ENCODE data around the gene SYNGR2. TPM values are rescaled to one million over a fixed set of nuclear protein-coding genes. Genes with fewer than 3 reads are reported as not detected.

SYNGR2 gene
- total and polyA plus RNA-seq, 8 donors: 28.6 to 219 (median 56.6) TPM

DNA sequence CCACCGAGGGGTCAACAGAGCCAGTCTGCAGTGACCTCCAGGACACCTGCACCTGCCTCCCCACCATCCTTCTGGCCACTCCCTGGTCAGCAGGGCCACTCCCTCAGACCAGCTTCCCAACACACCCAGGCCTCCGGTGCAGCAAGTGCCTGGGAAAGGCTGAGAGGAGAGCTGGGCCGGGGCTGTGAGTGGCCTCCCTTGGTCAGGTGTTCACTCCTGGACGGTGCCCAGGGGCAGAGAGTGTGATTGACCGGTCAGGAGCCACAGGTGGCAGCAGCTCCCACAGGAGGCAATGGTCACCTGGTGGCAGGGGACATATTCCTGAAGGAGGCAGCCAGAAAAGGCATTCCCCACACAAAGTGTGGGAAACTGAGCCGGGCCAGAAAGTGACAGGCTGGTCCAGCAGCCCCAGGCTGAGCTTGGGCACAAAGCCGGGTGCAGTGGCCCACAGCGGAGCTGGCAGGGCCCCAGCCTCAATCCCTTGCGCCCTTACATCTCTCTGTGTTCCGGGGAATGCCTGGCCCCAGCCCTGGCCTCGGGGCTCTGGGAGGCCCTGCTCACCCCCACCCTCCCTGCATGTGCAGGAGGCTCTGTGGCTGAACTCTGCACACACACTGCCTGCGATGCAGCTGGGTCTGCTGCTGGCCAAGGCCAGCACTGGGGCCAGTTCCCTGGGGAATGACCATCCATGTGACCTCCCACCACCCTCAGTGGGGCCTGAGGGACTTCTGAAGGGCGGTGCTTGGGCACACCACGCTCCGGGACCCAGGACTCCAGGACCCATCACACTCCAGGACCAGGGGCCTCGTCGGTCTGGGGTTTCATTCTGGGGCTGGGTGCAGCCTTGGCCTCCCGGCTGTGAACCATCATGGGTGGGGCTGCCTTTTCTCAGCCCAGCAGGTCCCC lies 23.4 kb upstream of the SYNGR2 start:
- H3K4me1 ChIP-seq: peaks cover 45 to 93% (median 71%) of the 10 kb centered on the region in 4 donors
- TF ChIP-seq, protein P1, sequence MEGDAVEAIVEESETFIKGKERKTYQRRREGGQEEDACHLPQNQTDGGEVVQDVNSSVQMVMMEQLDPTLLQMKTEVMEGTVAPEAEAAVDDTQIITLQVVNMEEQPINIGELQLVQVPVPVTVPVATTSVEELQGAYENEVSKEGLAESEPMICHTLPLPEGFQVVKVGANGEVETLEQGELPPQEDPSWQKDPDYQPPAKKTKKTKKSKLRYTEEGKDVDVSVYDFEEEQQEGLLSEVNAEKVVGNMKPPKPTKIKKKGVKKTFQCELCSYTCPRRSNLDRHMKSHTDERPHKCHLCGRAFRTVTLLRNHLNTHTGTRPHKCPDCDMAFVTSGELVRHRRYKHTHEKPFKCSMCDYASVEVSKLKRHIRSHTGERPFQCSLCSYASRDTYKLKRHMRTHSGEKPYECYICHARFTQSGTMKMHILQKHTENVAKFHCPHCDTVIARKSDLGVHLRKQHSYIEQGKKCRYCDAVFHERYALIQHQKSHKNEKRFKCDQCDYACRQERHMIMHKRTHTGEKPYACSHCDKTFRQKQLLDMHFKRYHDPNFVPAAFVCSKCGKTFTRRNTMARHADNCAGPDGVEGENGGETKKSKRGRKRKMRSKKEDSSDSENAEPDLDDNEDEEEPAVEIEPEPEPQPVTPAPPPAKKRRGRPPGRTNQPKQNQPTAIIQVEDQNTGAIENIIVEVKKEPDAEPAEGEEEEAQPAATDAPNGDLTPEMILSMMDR (IDR thresholded peaks at IDR 0.05): no peak
- TF ChIP-seq EP300 (IDR thresholded peaks at IDR 0.05) (no peak), POLR2AphosphoS5 (IDR thresholded peaks at IDR 0.05) (peak in 1 of 3 donors; percentile 35), POLR2A (IDR thresholded peaks at IDR 0.05) (no peak)

DNA sequence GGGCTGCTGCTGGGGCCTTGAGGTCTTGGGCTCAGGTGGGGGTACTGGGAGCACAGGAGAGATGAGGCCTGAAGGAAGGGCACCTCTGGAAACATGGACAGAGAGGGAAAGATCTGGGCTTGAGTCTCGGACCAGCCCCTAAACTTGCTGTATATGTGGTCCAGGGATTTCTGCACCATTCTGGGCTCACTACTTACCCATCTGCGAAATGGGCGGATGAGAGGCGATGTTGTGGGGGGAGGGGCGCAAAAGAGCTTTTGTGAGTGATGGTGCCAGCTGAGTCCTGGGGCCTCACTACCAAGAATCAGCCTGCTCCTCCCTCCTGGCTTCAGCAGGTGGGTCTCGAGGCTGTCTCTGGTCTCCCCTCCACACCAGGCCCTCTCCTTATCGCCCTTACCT lies 21.9 kb upstream of the SYNGR2 start:
- intact Hi-C loops (cut with DNase I; ENCODE audit: low total_unique reads): no loop called here
- no peaks in the 10 kb centered on the region for H3K36me3 ChIP-seq
- H3K4me3 ChIP-seq: no peak overlapping the region
- 92 to 98% (median 95%) methylated on average over 7 of the region's 7 CpGs for WGBS, 5 donors
- H3K27me3 ChIP-seq: no peaks in the 10 kb centered on the region
- H3K9me3 ChIP-seq: no peaks in the 10 kb centered on the region
- no peak for DNase-seq
- H3K4me1 ChIP-seq: peaks cover 34 to 93% (median 64%) of the 10 kb centered on the region in 4 donors
- peak overlapping the region in 3 of 5 donors; percentile 75 to 87 (median 81) for H3K27ac ChIP-seq
- no peak for TF ChIP-seq POLR2AphosphoS5 (IDR thresholded peaks at IDR 0.05)

More for the DNA sequence above, 23.4 kb upstream of the SYNGR2 start:
- no peaks in the 10 kb centered on the region for H3K36me3 ChIP-seq
- no peaks in the 10 kb centered on the region for H3K9me3 ChIP-seq
- 28 to 51% (median 34%) methylated on average over 5 to 18 of the region's 18 CpGs for WGBS, 5 donors
- H3K4me3 ChIP-seq: no peak overlapping the region
- DNase-seq: peak; percentile 76 to 93
- intact Hi-C loops (cut with DNase I; ENCODE audit: low total_unique reads): no loop called here
- H3K27ac ChIP-seq: peak overlapping the region; percentile 75 to 87 (median 81)
- H3K27me3 ChIP-seq: no peaks in the 10 kb centered on the region

DNA sequence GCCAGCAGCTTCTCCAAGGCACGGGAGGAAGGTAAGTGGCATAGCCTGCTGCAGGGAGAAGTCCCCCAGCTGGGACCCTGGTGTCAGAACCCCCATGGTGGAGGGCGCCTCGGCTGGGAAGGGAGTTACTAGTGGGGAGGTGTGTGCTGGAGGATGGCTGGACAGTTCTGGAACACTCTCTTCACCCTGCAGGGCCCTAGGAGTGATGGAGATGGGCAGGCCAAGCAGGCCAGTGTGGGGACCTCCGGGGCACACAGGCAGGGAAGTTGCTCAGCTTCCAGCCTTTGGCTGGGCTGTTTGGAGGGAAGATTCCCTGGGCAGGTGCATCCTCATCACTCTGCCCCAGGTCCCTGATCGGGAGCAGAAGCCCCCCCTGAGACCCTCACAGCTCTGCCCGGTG lies 21.5 kb upstream of the SYNGR2 start:
- intact Hi-C loops (cut with DNase I; ENCODE audit: low total_unique reads): no loop called here
- H3K9me3 ChIP-seq: no peaks in the 10 kb centered on the region
- DNase-seq: no peak
- TF ChIP-seq POLR2A (IDR thresholded peaks at IDR 0.05) (no peak), POLR2AphosphoS5 (IDR thresholded peaks at IDR 0.05) (no peak), EP300 (IDR thresholded peaks at IDR 0.05) (no peak)
- TF ChIP-seq, protein P1 (IDR thresholded peaks at IDR 0.05): no peak
- 81 to 88% (median 84%) methylated on average over 4 to 6 of the region's 6 CpGs for WGBS, 5 donors
- peaks cover 31 to 93% (median 64%) of the 10 kb centered on the region in 4 donors for H3K4me1 ChIP-seq
- H3K27ac ChIP-seq: peak overlapping the region in 4 of 5 donors; percentile 52 to 87 (median 78)
- H3K27me3 ChIP-seq: no peaks in the 10 kb centered on the region
- no peaks in the 10 kb centered on the region for H3K36me3 ChIP-seq
- no peak overlapping the region for H3K4me3 ChIP-seq

DNA sequence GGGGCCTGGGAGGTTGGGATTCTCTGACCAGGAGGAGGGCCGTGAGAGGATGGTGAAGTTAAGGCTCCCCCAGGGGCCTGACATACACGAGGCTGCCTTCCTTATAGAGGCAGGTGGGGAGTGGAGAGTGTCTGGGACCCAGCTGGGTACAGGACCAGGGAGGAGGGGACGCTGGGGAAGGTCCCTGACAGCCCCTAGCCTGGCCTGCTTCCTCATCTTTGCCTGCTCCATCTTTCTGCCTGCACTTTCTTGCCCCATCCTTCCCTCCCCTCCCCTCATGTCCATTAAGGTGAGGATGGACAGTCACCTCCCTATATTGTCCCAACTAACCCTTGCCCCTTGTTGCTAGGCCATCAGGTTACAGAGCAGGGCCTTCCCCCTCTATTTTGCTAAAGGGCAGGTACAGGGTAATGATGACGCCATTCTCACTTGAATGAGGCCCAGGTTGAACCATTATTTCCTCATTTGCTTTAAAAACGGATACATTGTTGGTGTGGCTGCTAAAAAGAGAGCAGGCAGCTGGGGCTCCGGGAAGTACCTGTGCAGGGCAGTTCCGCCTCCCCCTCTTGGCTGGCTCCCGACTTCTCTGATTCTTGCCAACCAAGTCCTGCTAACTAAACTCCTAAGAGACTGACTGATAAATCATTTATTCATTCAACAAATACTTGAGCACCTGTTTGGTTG lies 20.9 kb upstream of the SYNGR2 start:
- H3K4me1 ChIP-seq: peaks cover 31 to 91% (median 61%) of the 10 kb centered on the region in 4 donors
- H3K27ac ChIP-seq: peak overlapping the region in 4 of 5 donors; percentile 1 to 87 (median 66)
- intact Hi-C loops (cut with DNase I; ENCODE audit: low total_unique reads): no loop called here
- TF ChIP-seq, protein P1 (IDR thresholded peaks at IDR 0.05): no peak
- TF ChIP-seq POLR2A (IDR thresholded peaks at IDR 0.05): no peak
- TF ChIP-seq EP300 (IDR thresholded peaks at IDR 0.05): no peak
- TF ChIP-seq POLR2AphosphoS5 (IDR thresholded peaks at IDR 0.05): no peak
- peak; percentile 70 to 86 for DNase-seq
- H3K27me3 ChIP-seq: no peaks in the 10 kb centered on the region
- WGBS, 5 donors: 44 to 61% (median 48%) methylated on average over 6 to 8 of the region's 8 CpGs
- H3K4me3 ChIP-seq: no peak overlapping the region
- H3K9me3 ChIP-seq: no peaks in the 10 kb centered on the region
- H3K36me3 ChIP-seq: no peaks in the 10 kb centered on the region

Measured in stomach (tissue), 9 donors.